ENCODE results near the gene ZDHHC12. TPM values are rescaled to one million over a fixed set of nuclear protein-coding genes. Genes with fewer than 3 reads are reported as not detected.

ZDHHC12 gene
- total RNA-seq (2014; rRNA removed; shearing (Covaris generic)): 17.9 and 22.4 TPM in 2 replicates
- polyA plus RNA-seq (2014; cell fraction: nucleus; rRNA removed): 92.5 and 122 TPM in 2 replicates

DNA sequence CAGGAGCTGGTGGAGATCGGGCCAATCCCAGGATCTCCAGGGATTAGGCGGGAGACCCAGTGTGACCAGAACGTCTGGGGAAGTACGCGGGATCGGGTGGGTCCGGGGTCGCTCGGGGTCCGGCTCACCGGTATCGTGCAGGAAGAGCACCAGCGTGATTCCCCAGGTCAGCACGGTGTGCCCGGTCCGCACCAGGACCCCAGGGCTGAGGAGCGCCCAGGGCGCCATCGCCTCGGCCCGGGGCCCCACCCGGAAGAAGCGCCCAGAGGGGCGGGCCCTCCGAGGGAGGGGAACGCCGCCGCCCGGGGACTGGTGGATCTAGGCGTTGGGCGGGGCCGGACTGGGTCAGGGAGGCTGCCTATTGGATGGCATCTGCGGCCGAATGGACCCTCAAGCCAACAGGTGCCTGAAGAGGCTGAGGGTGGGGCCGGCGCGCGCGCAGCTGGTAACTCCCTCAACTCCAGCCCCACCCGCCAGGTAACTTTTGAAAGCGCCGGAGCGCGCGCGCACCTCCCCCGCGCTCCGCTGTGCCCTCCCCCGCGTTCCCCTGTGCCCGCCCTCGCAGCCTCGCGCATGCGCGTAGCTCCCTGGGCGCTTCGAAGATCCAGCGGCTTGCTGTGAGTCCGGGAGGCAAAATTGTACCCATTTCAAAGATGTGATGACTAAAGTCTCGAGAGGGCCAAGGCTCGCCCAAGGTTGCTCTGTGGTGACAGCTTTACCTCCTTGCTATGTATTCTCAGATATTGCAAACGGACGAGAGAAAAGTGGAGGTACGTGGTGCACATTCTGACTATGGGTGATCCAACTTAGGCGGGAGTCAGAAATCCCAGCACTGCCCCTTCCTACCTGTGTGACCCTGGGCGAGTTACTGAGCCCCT lies at the start of gene ZDHHC12:
Gene ZDHHC12 (minus strand): TSS at position 262 of the 878 bp plus-strand sequence. CDS start 34 bp downstream, at position 228.
- peak; percentile 97 for DNase-seq (ENCODE audit: extremely low read depth, low read depth)

DNA sequence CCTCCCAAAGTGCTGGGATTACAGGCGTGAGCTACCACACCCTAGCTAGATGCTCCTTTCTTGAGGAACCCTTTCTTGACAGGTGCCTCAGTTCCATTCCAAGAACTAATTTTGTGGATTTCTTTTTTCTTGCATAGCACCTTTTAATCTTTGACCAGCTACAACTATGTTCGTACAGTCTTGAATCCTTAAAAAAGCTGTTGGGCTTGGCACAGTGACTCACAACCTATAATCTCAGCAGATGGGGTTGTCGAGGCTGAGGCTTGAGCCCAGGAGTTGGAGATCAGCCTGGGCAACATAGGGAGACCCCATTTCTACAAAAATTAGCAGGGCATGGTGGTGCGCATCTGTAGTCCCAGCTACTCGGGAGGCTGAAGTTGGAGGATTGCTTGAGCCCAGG lies 49.1 kb upstream of the ZDHHC12 start:
- no peak for DNase-seq (ENCODE audit: extremely low read depth, low read depth)

- DNase-seq (ENCODE audit: extremely low read depth, low read depth): peak; percentile 84
Measured at GRCh38 chr9:128771745-128772519, 48.0 kb upstream of the ZDHHC12 start, which contains the start of gene ZER1. TSS of gene ZER1 (minus strand) at chr9:128771927. CDS start at chr9:128755565, 16,362 bp downstream.

DNA sequence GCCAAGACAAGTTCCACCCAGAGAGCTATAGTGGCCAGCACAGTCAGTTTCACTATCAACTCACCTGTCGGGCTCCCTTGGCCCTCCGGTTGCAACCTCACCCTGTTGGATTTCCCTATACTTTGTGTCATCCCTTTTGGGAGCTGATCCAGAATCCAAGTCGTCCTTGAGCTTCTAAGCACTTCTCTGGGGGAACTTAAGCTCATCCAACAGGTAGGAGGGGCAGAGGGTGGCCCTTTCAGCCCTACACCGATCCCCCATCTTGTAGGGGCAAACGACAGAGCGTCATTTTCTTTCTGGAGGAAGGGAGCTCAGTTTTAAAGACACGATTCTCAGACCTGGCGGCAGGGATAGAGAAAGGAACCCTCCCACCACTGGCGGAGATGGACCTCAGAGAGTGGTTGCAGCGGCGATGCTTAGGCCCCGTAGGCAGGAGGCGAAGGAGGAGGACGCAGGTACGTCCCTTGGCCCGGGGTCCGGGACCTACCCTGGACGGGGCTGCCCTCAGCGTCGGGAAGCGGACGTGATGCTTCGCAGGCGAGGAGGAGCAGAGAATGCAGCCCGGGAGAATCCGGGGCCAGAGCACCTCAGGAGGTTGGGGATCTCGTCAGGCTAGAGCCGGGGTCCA lies 47.3 kb upstream of the ZDHHC12 start:
- DNase-seq (ENCODE audit: extremely low read depth, low read depth): no peak

- no peak for DNase-seq (ENCODE audit: extremely low read depth, low read depth)
Measured at GRCh38 chr9:128770286-128771030, 46.5 kb upstream of the ZDHHC12 start.

DNA sequence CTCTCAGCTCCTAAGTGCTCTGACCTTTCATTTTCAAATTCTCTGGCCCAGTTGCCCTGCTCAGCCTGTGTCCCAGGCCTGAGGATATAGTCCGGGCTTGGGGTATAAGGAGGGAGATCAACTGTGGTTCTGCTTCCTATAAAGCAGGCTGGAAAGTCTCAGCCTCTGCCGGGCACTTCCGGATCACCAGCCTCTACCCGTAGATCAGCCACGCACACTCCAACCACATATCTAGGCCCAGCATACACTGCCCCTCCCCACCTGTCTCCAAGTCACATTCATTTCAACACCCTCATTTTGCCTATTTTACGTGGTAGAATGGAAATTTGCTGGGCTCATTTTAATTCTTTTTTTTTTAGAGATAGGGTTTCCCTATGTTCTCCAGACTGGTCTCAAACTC lies 44.7 kb upstream of the ZDHHC12 start:
- no peak for DNase-seq (ENCODE audit: extremely low read depth, low read depth)

- no peak for DNase-seq (ENCODE audit: extremely low read depth, low read depth)
Measured at GRCh38 chr9:128765499-128765898, 41.6 kb upstream of the ZDHHC12 start.

GRCh38 chr9:128764361-128764760 lies 40.4 kb upstream of the ZDHHC12 start:
- DNase-seq (ENCODE audit: extremely low read depth, low read depth): no peak

GRCh38 chr9:128762671-128763449 lies 38.9 kb upstream of the ZDHHC12 start:
- no peak for DNase-seq (ENCODE audit: extremely low read depth, low read depth)

- DNase-seq (ENCODE audit: extremely low read depth, low read depth): no peak
Measured at GRCh38 chr9:128757602-128758001, 33.7 kb upstream of the ZDHHC12 start.

DNA sequence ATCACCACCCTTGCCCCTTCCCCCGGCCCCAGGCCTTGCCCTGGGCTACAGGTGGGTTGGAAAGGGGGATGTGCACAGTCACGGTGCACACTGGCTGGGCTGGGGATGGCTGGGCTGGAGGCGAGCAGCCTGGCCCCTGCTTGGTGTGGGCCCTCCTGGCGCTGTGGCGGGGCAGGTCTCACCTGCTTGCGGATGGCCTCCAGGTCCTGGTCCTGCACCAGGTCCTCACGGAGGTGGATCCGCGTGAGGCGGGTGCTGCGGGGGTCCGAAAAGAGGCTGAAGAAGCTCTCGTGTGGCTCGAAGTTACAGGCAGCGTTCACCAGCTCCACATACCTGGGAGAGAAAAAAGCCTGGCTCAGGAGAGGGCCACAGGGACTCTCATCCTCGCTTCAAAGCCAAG lies 29.7 kb upstream of the ZDHHC12 start:
- no peak for DNase-seq (ENCODE audit: extremely low read depth, low read depth)

GRCh38 chr9:128750926-128751595 lies 27.1 kb upstream of the ZDHHC12 start:
- no peak for DNase-seq (ENCODE audit: extremely low read depth, low read depth)

DNA sequence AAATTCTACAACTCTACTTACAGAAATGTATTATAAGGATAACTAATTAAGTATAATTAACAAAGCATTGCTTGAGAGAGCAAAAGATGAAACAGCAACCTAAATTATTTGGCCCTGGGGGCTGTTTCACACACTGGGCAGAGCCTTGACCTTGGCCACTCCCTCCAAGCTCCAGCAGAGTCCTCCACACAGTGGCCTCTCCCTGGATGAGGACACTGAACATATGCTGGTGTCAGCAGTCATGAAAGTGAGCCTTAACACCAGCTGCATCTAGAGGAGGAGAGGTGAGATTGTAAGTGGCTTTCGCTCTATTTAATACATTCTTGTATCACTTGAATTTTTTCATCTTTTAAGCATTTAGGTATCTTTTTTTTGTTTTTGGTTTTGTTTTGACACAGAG lies 23.3 kb upstream of the ZDHHC12 start:
- no peak for DNase-seq (ENCODE audit: extremely low read depth, low read depth)

DNA sequence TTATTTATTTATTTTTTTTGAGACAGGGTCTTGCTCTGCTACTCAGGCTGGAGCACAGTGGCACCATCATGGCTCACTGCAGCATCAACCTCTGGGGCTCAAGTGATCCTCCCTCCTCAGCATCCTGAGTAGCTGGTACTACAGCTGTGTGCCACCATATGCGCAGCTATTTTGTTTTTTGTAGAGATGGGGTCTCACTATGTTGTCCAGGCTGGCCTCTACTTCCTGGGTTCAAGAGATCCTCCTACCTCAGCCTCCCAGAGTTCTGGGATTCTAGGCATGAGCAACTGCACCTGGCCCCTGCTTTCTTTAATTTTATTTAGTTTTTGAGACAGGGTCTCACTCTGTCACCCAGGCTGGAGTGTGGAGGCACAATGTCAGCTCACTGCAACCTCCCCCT lies 19.5 kb upstream of the ZDHHC12 start:
- no peak for DNase-seq (ENCODE audit: extremely low read depth, low read depth)

DNA sequence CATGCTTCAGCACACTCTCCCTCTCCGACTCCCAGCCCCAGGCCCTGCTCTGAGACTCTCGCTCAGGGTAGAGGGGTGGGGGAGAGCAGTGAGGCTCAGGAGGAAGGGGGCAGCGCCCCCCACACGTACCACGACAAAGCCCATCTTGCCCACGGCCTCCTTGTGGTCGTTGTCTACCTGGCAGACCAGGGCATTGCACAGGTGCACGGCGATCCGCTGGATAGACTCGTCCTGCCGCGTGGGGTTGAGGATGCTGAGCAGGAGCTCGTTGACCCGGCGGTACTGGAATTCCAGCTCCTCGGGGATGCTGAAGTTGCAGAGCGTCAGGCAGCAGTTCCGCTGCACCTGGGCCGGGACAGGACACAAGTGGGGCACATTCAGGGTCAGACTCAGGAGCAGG lies 18.5 kb upstream of the ZDHHC12 start:
- DNase-seq (ENCODE audit: extremely low read depth, low read depth): no peak

DNA sequence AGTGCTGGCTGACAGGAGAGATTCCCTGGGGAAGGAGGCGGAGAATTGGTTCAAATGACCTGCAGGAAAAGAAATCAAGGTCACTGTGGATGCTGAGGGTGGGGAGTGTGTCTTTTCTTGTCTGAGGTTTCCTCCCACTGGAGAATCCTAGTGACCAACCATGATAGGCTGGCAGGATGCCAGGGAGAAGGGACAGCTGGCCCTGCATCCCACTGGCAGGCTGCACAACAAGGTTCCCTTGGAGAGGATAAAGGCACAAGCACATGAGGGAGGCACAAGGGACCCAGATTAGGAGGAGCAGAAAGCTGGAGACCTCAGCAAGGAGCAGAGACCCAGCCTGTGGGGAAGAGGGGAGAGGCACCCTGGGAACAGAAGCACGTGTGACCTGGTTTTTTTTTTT lies 11.4 kb upstream of the ZDHHC12 start:
- DNase-seq (ENCODE audit: extremely low read depth, low read depth): no peak

DNA sequence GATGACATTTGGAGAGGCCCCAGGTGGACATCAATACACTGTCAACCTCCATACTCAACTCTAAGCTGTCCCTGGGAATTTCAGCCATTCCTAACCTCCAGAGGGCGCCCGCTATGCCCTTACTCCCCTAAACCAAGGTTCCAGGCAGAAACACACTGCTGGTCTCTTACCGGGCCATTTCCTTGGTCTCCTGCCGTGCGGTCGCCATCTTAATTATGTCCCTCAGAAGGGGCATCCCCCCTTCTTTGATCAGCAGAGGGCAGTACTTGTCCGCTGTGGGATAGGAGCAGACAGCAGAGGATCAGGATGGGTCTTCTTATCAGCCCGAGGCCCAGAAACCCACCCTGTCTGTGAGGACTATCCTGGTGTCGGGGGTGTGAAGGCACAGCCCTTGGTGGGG lies 9.3 kb upstream of the ZDHHC12 start:
- peak; percentile 96 for DNase-seq (ENCODE audit: extremely low read depth, low read depth)

- DNase-seq (ENCODE audit: extremely low read depth, low read depth): no peak
Measured at GRCh38 chr9:128732576-128732975, 8.6 kb upstream of the ZDHHC12 start.

- DNase-seq (ENCODE audit: extremely low read depth, low read depth): no peak
Measured at GRCh38 chr9:128731691-128732090, 7.8 kb upstream of the ZDHHC12 start.
